HG02588 (cell line): ENCODE data around the gene LMTK2.

Experiments
- ATAC-seq: cut with Tn5 transposase; IDR thresholded peaks from one replicate; pipeline ENCODE4 v1.9.1; 2021; ENCODE audit warnings: mild to moderate bottlenecking, moderate library complexity; ENCODE audit not compliant: unreplicated experiment

Gene LMTK2

GRCh38 chr7:98174334-98175259 lies 67.9 kb downstream of the LMTK2 start:
- no peak for ATAC-seq

GRCh38 chr7:98175260-98175940 lies 68.7 kb downstream of the LMTK2 start:
- no peak for ATAC-seq

GRCh38 chr7:98177553-98177952 lies 70.9 kb downstream of the LMTK2 start:
- no peak for ATAC-seq

GRCh38 chr7:98178321-98178720 lies 71.7 kb downstream of the LMTK2 start:
- no peak for ATAC-seq

GRCh38 chr7:98178762-98179490 lies 72.3 kb downstream of the LMTK2 start:
- ATAC-seq: no peak

GRCh38 chr7:98180751-98181150 lies 74.1 kb downstream of the LMTK2 start:
- no peak for ATAC-seq

GRCh38 chr7:98185101-98185500 lies 78.4 kb downstream of the LMTK2 start:
- no peak for ATAC-seq

- no peak for ATAC-seq
Measured at GRCh38 chr7:98186452-98187137, 79.9 kb downstream of the LMTK2 start.

GRCh38 chr7:98187138-98187502 lies 80.5 kb downstream of the LMTK2 start:
- no peak for ATAC-seq

- no peak for ATAC-seq
Measured at GRCh38 chr7:98189559-98189958, 82.9 kb downstream of the LMTK2 start.

GRCh38 chr7:98191668-98192431 lies 85.2 kb downstream of the LMTK2 start:
- no peak for ATAC-seq

- no peak for ATAC-seq
Measured at GRCh38 chr7:98192781-98193457, 86.3 kb downstream of the LMTK2 start.

GRCh38 chr7:98193474-98194180 lies 87.0 kb downstream of the LMTK2 start:
- ATAC-seq: no peak

- no peak for ATAC-seq
Measured at GRCh38 chr7:98194186-98194585, 87.5 kb downstream of the LMTK2 start.

GRCh38 chr7:98194672-98195457 lies 88.2 kb downstream of the LMTK2 start:
- no peak for ATAC-seq

- ATAC-seq: no peak
Measured at GRCh38 chr7:98196706-98197605, 90.3 kb downstream of the LMTK2 start.

- no peak for ATAC-seq
Measured at GRCh38 chr7:98199131-98199530, 92.5 kb downstream of the LMTK2 start.
